ENCODE data around the gene CCP110. TPM values are rescaled to one million over a fixed set of nuclear protein-coding genes. Genes with fewer than 3 reads are reported as not detected.

The CCP110 gene
- total RNA-seq, 4 donors from 2014 or later: 14.0 to 16.1 (median 15.1) TPM

DNA sequence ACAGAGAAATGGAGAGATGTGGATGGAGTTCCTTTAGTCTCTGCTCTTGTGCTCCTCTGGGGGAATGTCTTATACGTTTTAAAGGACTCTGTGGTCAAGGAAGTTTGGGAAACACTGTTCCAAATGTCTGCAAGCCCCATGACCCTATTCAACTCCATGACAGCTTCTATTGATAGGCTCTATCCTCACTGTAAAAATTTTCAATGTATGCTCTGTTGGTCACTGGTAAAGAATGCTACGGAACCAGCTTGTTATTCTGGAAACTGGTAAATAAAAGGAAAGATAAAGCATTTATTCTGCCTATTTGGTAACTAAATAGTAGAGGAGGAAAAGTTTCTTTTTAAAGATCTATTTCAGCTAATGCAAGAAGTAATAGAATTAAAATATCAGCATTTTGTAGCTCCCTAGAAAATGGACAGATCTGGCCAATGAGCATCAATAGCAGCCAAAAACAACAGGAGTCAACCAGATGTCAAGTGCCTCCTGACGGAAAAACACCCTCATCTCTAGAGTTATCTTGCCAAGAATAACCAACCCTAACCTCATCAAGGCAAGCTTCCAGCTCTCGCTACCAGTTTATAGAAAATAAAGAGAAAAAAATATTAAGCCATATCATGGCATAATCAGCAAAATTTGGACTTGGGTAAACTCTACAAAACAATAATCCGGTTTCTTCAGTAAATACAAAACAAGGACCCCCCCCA lies 18.0 kb upstream of the CCP110 start:
- intact Hi-C loops (cut with DNase I): no loop called here
- 54% methylated on average over 5 of the region's 5 CpGs for WGBS
- DNase-seq (ENCODE audit: extremely low spot score): peak; percentile 37
- Histone ChIP-seq H3K9me3 (no peaks in the 10 kb centered on the region), H3K27me3 (no peaks in the 10 kb centered on the region), H3K4me3 (no peak overlapping the region), H3K27ac (replicated peaks in 1 of 4) (no peak overlapping the region), H3K4me1 (peaks cover 0 to 14% (median 9%) of the 10 kb centered on the region in 4 donors), H3K36me3 (peaks cover 47 to 98% (median 77%) of the 10 kb centered on the region in 4 donors)
- TF ChIP-seq POLR2A (IDR thresholded peaks at IDR 0.05; ENCODE audit: low read depth) (no peak), POLR2AphosphoS5 (IDR thresholded peaks at IDR 0.05) (peak in 1 of 2 donors; percentile 15)

DNA sequence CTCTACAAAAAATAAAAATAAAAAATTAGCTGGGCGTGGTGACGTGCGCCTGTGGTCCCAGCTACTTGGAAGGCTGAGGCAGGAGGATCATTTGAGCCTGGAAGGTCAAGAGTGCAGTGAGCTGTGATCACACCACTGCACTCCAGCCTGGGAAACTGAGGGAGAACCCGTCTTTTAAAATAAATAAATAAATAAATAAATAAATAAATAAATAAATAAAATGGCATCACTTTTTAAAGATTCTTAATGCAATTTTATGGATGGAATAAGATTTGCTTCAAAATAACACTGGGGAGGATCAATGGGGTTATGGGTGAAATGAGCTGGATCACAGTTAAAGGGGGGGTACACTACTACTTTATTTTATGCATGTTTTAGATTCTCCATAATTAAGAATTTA lies 16.8 kb upstream of the CCP110 start:
- 97% methylated on average over 4 of the region's 4 CpGs for WGBS

DNA sequence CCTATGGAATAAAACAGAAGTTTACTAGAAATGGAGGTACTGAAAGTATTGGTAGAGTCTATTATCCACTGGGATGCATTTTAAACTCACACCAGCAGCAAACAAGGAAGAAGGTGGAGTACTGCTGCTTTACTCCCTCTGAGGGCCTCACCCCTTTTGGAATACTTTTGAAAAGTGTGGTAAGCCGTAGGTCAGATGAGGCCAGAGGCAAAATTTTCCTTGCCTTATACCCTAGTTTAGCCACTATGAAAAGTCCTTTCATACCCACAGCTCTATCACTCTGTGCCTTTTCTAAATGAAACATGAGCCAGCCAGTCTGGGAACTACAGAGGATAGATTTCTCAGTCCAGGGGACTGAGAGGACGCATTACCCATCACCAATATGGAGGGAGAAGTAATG lies 15.9 kb upstream of the CCP110 start:
- Histone ChIP-seq H3K9me3 (no peaks in the 10 kb centered on the region), H3K27ac (replicated peaks in 1 of 4) (no peak overlapping the region), H3K4me1 (peaks cover 0 to 14% (median 9%) of the 10 kb centered on the region in 4 donors), H3K27me3 (no peaks in the 10 kb centered on the region), H3K36me3 (peaks cover 37 to 87% (median 61%) of the 10 kb centered on the region in 4 donors), H3K4me3 (no peak overlapping the region)
- TF ChIP-seq, protein P1, sequence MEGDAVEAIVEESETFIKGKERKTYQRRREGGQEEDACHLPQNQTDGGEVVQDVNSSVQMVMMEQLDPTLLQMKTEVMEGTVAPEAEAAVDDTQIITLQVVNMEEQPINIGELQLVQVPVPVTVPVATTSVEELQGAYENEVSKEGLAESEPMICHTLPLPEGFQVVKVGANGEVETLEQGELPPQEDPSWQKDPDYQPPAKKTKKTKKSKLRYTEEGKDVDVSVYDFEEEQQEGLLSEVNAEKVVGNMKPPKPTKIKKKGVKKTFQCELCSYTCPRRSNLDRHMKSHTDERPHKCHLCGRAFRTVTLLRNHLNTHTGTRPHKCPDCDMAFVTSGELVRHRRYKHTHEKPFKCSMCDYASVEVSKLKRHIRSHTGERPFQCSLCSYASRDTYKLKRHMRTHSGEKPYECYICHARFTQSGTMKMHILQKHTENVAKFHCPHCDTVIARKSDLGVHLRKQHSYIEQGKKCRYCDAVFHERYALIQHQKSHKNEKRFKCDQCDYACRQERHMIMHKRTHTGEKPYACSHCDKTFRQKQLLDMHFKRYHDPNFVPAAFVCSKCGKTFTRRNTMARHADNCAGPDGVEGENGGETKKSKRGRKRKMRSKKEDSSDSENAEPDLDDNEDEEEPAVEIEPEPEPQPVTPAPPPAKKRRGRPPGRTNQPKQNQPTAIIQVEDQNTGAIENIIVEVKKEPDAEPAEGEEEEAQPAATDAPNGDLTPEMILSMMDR (IDR thresholded peaks at IDR 0.05): no peak
- TF ChIP-seq POLR2A (IDR thresholded peaks at IDR 0.05; ENCODE audit: low read depth) (no peak), EP300 (IDR thresholded peaks at IDR 0.05) (no peak), POLR2AphosphoS5 (IDR thresholded peaks at IDR 0.05) (no peak)
- 94% methylated on average over 2 of the region's 2 CpGs for WGBS
- intact Hi-C loops (cut with DNase I): no loop called here
- DNase-seq (ENCODE audit: extremely low spot score): peak; percentile 77

More for the DNA sequence above, 16.8 kb upstream of the CCP110 start:
- Histone ChIP-seq H3K4me1 (peaks cover 0 to 14% (median 9%) of the 10 kb centered on the region in 4 donors), H3K4me3 (no peak overlapping the region), H3K27ac (replicated peaks in 1 of 4) (no peak overlapping the region), H3K9me3 (no peaks in the 10 kb centered on the region), H3K27me3 (no peaks in the 10 kb centered on the region), H3K36me3 (peaks cover 40 to 96% (median 68%) of the 10 kb centered on the region in 4 donors)
- intact Hi-C loops (cut with DNase I): no loop called here
- TF ChIP-seq POLR2A (IDR thresholded peaks at IDR 0.05; ENCODE audit: low read depth): no peak
- TF ChIP-seq EP300 (IDR thresholded peaks at IDR 0.05): no peak
- TF ChIP-seq, protein P1 (IDR thresholded peaks at IDR 0.05): no peak
- TF ChIP-seq POLR2AphosphoS5 (IDR thresholded peaks at IDR 0.05): no peak
- peak; percentile 12 for DNase-seq (ENCODE audit: extremely low spot score)

DNA sequence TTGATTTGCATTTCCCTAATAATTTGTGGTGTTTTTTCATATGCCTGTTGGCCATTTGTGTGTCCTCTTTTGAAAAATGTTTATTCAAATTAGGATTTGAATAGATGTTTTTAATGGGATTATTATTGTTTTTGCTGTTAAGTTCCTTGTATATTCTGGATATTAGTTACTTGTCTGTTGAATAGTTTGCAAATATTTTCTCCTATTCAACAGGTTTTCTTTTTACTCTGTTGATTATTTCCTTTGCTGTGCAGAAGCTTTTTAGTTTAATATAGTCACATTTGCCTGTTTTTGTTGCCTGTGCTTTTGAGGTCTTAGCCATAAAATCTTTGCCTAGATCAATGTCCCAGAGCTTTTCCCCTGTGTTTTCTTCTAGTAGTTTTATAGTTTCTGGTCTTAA lies 11.4 kb upstream of the CCP110 start:
- DNase-seq (ENCODE audit: extremely low spot score): no peak
- Histone ChIP-seq H3K27me3 (no peaks in the 10 kb centered on the region), H3K27ac (replicated peaks in 1 of 4) (no peak overlapping the region), H3K4me1 (no peaks in the 10 kb centered on the region), H3K9me3 (no peaks in the 10 kb centered on the region), H3K36me3 (peaks cover 13 to 78% (median 49%) of the 10 kb centered on the region in 4 donors), H3K4me3 (no peak overlapping the region)
- intact Hi-C loops (cut with DNase I): no loop called here
- TF ChIP-seq, protein P1 (IDR thresholded peaks at IDR 0.05): no peak
- TF ChIP-seq POLR2A (IDR thresholded peaks at IDR 0.05; ENCODE audit: low read depth) (no peak), EP300 (IDR thresholded peaks at IDR 0.05) (no peak), POLR2AphosphoS5 (IDR thresholded peaks at IDR 0.05) (no peak)

DNA sequence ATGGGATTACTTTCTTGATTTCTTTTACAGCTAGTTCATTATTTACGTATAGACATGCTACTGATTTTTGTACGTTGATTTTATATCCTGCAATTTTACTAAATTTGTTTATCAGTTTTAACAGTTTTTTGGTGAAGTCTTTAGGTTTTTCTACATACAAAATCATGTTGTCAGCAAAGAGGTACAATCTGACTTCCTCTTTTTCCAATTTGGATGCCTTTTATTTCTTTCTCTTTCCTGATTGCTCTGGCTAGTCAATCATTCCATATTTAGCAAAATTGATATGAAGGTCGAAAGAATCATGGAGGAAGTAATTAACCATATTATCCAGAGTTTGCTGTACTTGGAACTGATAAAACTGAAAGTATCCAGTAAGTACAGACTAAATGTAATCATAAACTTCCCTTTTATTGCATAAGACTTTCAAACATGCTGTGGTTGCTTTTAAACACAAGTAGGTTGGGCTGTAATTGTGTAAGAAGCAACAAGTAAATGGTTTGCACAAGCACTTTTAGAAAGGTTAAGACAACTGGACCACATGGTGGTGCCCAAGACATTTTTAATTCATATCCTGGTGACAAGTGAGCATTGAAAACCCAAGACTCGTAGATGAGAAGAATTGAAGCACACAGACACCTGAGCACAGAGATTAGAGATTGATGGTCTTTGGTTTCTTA lies 10.2 kb upstream of the CCP110 start:
- Histone ChIP-seq H3K27ac (replicated peaks in 1 of 4) (no peak overlapping the region), H3K27me3 (no peaks in the 10 kb centered on the region), H3K9me3 (no peaks in the 10 kb centered on the region), H3K4me1 (peaks cover 0 to 8% (median 5%) of the 10 kb centered on the region in 4 donors), H3K36me3 (peaks cover 12 to 66% (median 43%) of the 10 kb centered on the region in 4 donors), H3K4me3 (no peak overlapping the region)
- peak; percentile 21 for DNase-seq (ENCODE audit: extremely low spot score)
- intact Hi-C loops (cut with DNase I): no loop called here
- no peak for TF ChIP-seq POLR2A (IDR thresholded peaks at IDR 0.05; ENCODE audit: low read depth)
- no peak for TF ChIP-seq EP300 (IDR thresholded peaks at IDR 0.05)
- TF ChIP-seq, protein P1 (IDR thresholded peaks at IDR 0.05): no peak
- no peak for TF ChIP-seq POLR2AphosphoS5 (IDR thresholded peaks at IDR 0.05)
- WGBS: 87% methylated on average over 4 of the region's 4 CpGs
